ENCODE data around the gene ATF7. TPM values are rescaled to one million over a fixed set of nuclear protein-coding genes. Genes with fewer than 3 reads are reported as not detected.
A peak's percentile ranks its signal among the peaks of the same experiment; 100 is the strongest.

Gene ATF7
- total RNA-seq, 2 donors from 2014 or later, result 37.9 to 46.7 TPM

DNA sequence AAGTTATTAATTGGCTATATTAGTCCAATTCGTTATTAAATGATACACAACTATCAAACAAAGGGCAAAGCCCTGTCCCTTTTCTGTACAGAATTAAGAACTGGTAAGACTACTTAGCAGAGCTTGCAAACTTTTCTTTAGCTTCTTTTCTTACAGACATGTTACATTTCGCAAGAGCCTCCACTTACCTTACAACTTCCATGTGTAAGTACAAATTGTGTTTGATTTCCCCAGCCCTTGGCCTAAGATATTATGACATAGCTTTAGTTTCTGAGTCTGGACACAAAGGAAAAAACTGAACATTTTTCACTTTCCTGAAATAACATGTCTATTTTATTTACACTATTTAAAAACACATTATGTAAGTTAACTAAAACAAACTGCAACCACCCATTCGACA lies 1.7 kb downstream of the ATF7 start:
- no peak for DNase-seq (ENCODE audit: low spot score)
- H3K4me1 ChIP-seq (replicated peaks), result peaks cover 4% of the 10 kb centered on the region

DNA sequence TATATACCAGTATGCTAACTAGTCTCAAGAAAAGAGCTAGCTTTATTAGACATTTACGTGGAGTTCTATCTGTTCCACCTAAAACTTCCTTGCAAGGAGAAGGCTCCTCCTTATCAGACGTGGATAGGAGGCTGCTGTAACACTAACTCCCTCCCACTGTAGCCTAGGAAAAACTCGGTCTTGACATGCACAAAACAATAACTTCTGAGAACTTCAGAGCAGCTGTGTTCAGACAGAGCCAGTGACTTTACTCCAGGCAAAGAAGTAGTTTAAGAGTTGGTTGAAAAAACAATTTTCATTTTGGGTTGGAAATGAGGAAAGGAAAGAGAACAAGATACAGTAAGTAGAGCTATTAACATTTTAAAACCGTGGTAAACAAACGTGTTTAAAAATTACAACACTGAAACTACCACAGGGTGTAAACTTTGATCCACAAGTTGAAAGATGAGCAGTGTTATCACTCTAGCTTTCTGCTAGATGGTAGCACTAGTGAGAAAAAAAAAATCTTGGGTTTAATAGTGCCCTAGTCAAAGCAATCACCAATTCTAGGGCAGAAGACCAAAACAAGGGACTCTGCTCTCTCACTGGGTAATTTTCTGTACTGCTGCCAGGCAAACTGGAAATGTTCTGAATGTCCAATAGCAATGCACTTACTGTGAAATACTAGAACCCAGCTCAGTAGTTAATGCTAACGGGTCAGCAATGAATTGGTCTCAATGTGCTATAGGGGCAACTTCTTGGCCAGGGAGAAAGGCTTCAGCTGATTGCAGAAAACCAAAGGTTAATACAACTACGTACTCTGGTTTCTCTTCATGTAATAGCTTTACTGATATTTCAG lies 2.4 kb downstream of the ATF7 start:
- TF ChIP-seq, protein P1, sequence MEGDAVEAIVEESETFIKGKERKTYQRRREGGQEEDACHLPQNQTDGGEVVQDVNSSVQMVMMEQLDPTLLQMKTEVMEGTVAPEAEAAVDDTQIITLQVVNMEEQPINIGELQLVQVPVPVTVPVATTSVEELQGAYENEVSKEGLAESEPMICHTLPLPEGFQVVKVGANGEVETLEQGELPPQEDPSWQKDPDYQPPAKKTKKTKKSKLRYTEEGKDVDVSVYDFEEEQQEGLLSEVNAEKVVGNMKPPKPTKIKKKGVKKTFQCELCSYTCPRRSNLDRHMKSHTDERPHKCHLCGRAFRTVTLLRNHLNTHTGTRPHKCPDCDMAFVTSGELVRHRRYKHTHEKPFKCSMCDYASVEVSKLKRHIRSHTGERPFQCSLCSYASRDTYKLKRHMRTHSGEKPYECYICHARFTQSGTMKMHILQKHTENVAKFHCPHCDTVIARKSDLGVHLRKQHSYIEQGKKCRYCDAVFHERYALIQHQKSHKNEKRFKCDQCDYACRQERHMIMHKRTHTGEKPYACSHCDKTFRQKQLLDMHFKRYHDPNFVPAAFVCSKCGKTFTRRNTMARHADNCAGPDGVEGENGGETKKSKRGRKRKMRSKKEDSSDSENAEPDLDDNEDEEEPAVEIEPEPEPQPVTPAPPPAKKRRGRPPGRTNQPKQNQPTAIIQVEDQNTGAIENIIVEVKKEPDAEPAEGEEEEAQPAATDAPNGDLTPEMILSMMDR (IDR thresholded peaks at IDR 0.05), result peak in 1 of 4 experiments; percentile 10
- TF ChIP-seq POLR2A (IDR thresholded peaks at IDR 0.05) (peak; percentile 32), POLR2AphosphoS5 (IDR thresholded peaks at IDR 0.05) (peak; percentile 59)
- Histone ChIP-seq H3K27me3 (replicated peaks; ENCODE audit: insufficient read depth) (no peaks in the 10 kb centered on the region), H3K9me3 (no peaks in the 10 kb centered on the region), H3K4me1 (replicated peaks) (peaks cover 4% of the 10 kb centered on the region), H3K4me3 (peak overlapping the region; percentile 8 to 64), H3K36me3 (no peaks in the 10 kb centered on the region), H3K27ac (peak overlapping the region; percentile 92 to 97)
- peak; percentile 52 for DNase-seq (ENCODE audit: low spot score)
- 3% methylated on average over 7 of the region's 7 CpGs for WGBS
- intact Hi-C loops (cut with DNase I), result loop anchor here (10.0 kb wide), 1 partner anchor 79 kb away; no protein-coding TSS in a partner anchor

More for the DNA sequence above, 1.7 kb downstream of the ATF7 start:
- H3K9me3 ChIP-seq, result no peaks in the 10 kb centered on the region
- H3K27ac ChIP-seq, result peak overlapping the region; percentile 92 to 97
- H3K27me3 ChIP-seq (replicated peaks; ENCODE audit: insufficient read depth), result no peaks in the 10 kb centered on the region
- no peak for TF ChIP-seq POLR2A (IDR thresholded peaks at IDR 0.05)
- TF ChIP-seq, protein P1 (IDR thresholded peaks at IDR 0.05), result no peak
- no peak for TF ChIP-seq POLR2AphosphoS5 (IDR thresholded peaks at IDR 0.05)
- intact Hi-C loops (cut with DNase I), result loop anchor here (10.0 kb wide), 1 partner anchor 80 kb away; no protein-coding TSS in a partner anchor
- no peaks in the 10 kb centered on the region for H3K36me3 ChIP-seq
- peak overlapping the region; percentile 8 to 64 for H3K4me3 ChIP-seq
- WGBS, result 22% methylated on average over 3 of the region's 3 CpGs

DNA sequence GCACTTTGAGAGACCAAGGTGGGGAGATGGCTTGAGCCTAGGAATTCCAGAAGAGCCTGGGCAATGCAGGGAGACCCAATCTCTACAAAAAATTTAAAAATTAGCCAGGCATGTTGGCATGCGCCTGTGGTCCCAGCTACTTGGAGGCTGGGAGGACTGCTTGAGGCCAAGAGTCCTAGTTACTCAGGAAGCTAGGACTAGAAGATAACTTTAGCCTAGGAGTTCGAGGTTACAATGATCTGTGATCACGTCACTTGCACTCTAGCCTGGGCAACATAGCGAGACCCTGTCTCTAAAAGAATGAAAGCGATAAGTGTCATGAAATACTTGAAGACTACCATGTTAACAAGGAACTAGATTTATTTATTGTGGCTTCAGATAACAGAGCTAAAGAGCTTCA lies 3.5 kb downstream of the ATF7 start:
- Histone ChIP-seq H3K36me3 (no peaks in the 10 kb centered on the region), H3K4me3 (no peak overlapping the region), H3K27me3 (replicated peaks; ENCODE audit: insufficient read depth) (no peaks in the 10 kb centered on the region), H3K9me3 (no peaks in the 10 kb centered on the region), H3K4me1 (replicated peaks) (peaks cover 4% of the 10 kb centered on the region), H3K27ac (peak overlapping the region in 1 of 2 donors; percentile 92)
- WGBS, result 89% methylated on average over 5 of the region's 5 CpGs
- DNase-seq (ENCODE audit: low spot score), result no peak
- TF ChIP-seq POLR2AphosphoS5 (IDR thresholded peaks at IDR 0.05), result no peak
- TF ChIP-seq POLR2A (IDR thresholded peaks at IDR 0.05), result no peak
- TF ChIP-seq, protein P1 (IDR thresholded peaks at IDR 0.05), result no peak
- intact Hi-C loops (cut with DNase I), result loop anchor here (10.0 kb wide), 1 partner anchor 78 kb away; no protein-coding TSS in a partner anchor

GRCh38 chr12:53618275-53618674 lies 7.9 kb downstream of the ATF7 start:
- no peaks in the 10 kb centered on the region for H3K9me3 ChIP-seq
- H3K27ac ChIP-seq, result no peak overlapping the region
- H3K4me3 ChIP-seq, result no peak overlapping the region
- H3K4me1 ChIP-seq (replicated peaks), result no peaks in the 10 kb centered on the region
- no peak for DNase-seq (ENCODE audit: low spot score)
- no peaks in the 10 kb centered on the region for H3K27me3 ChIP-seq (replicated peaks; ENCODE audit: insufficient read depth)
- 29% methylated on average over 3 of the region's 3 CpGs for WGBS
- no peaks in the 10 kb centered on the region for H3K36me3 ChIP-seq
- intact Hi-C loops (cut with DNase I), result no loop called here
- no peak for TF ChIP-seq POLR2AphosphoS5 (IDR thresholded peaks at IDR 0.05)
- TF ChIP-seq, protein P1 (IDR thresholded peaks at IDR 0.05), result no peak
- no peak for TF ChIP-seq POLR2A (IDR thresholded peaks at IDR 0.05)
